HEK293 (cell line): Measurements from ENCODE around the gene DUSP6.

Experiments used
- CTCF ChIA-PET: fragments of 350-600 bp; formaldehyde crosslinking; extraction: SDS; loops from one replicate; lab custom pipeline; 2021; ENCODE audit warnings: antibody characterized with exemption; lab: Yijun Ruan, JAX
- POLR2A ChIA-PET: fragments of 300-600 bp; formaldehyde crosslinking; extraction: SDS; loops from one replicate; lab custom pipeline; 2020; ENCODE audit warnings: antibody characterized with exemption, inconsistent platforms; lab: Yijun Ruan, JAX
- H3K27ac ChIP-seq: fragments of 200-500 bp; sonication (Bioruptor generic); 2 replicates; pipeline ENCODE4 v1.5.1; 2014; ENCODE audit warnings: low read depth, low read length, control low read depth, inconsistent platforms; ENCODE audit errors: extremely low read depth
- H3K36me3 ChIP-seq, 2 experiments: fragments of 200-500 bp in 1 of 2; sonication (Bioruptor generic) in 1 of 2; 1 replicate in 1 of 2; 2 replicates in 1 of 2; pipeline ENCODE4 v1.5.1; 2014 to 2017; ENCODE audit warnings: inconsistent platforms in 2 of 2, low read length in 2 of 2; ENCODE audit not compliant: control insufficient read depth in 2 of 2, insufficient read depth in 1 of 2
- H3K4me1 ChIP-seq: fragments of 200-500 bp; sonication (Bioruptor generic); 2 replicates; pipeline ENCODE4 v1.5.1; 2014; ENCODE audit warnings: mild to moderate bottlenecking, low read length, inconsistent platforms; ENCODE audit not compliant: control insufficient read depth, insufficient read depth
- H3K4me3 ChIP-seq: 2 replicates; pipeline ENCODE4 v1.5.1; 2011; ENCODE audit warnings: low read depth, mild to moderate bottlenecking, control low read depth, low read length, moderate library complexity
- H3K9me3 ChIP-seq: fragments of 200-500 bp; sonication (Bioruptor generic); 2 replicates; pipeline ENCODE4 v1.5.1; 2014; ENCODE audit warnings: low read depth, low read length, inconsistent platforms; ENCODE audit not compliant: control insufficient read depth, insufficient read depth
- ELK4 ChIP-seq: IDR thresholded peaks from 2 replicates; pipeline ENCODE4 v1.6.1; 2011; ENCODE audit warnings: mild to moderate bottlenecking, low read depth, low read length, borderline replicate concordance
- GLI2 ChIP-seq: fragments of 450-650 bp; formaldehyde crosslinking; IDR thresholded peaks from 2 replicates; pipeline ENCODE4; 2017; ENCODE audit warnings: missing biosample characterization, missing genetic modification characterization, low read depth, borderline replicate concordance
- INSM2 ChIP-seq: fragments of 450-650 bp; formaldehyde crosslinking; IDR thresholded peaks from 2 replicates; pipeline ENCODE4 v1.5.1; 2016; ENCODE audit warnings: missing biosample characterization, missing genetic modification characterization
- WT1 ChIP-seq: fragments of 450-650 bp; formaldehyde crosslinking; IDR thresholded peaks from 2 replicates; pipeline ENCODE4 v1.5.1; 2016; ENCODE audit warnings: missing biosample characterization, missing genetic modification characterization
- ZBTB8A ChIP-seq: fragments of 450-650 bp; formaldehyde crosslinking; IDR thresholded peaks from 2 replicates; pipeline ENCODE4 v1.5.1; 2016; ENCODE audit warnings: missing biosample characterization, missing genetic modification characterization
- ZFHX2 ChIP-seq: fragments of 450-650 bp; formaldehyde crosslinking; conservative IDR thresholded peaks from 2 replicates; pipeline ENCODE4 v1.5.1; 2016; ENCODE audit warnings: missing biosample characterization, missing genetic modification characterization
- ZNF292 ChIP-seq: fragments of 450-650 bp; formaldehyde crosslinking; IDR thresholded peaks from 2 replicates; pipeline ENCODE4 v1.5.1; 2016; ENCODE audit warnings: low read depth, missing biosample characterization, missing genetic modification characterization, borderline replicate concordance
- ZNF324 ChIP-seq: fragments of 450-650 bp; formaldehyde crosslinking; IDR thresholded peaks from 2 replicates; pipeline ENCODE4 v1.5.1; 2016; ENCODE audit warnings: missing biosample characterization, missing genetic modification characterization
- ZNF433 ChIP-seq: fragments of 450-650 bp; formaldehyde crosslinking; IDR thresholded peaks from 2 replicates; pipeline ENCODE4 v1.5.1; 2016; ENCODE audit warnings: missing biosample characterization, missing genetic modification characterization, low read depth
- ZNF513 ChIP-seq: fragments of 450-650 bp; IDR thresholded peaks from 2 replicates; pipeline ENCODE4 v1.5.1; 2018; ENCODE audit warnings: missing biosample characterization, missing genetic modification characterization
- ZNF571 ChIP-seq: fragments of 450-650 bp; formaldehyde crosslinking; IDR thresholded peaks from 2 replicates; pipeline ENCODE4 v1.5.0; 2017; ENCODE audit warnings: missing biosample characterization, missing genetic modification characterization
- ZNF621 ChIP-seq: fragments of 450-650 bp; formaldehyde crosslinking; IDR thresholded peaks from 2 replicates; pipeline ENCODE4 v1.5.1; 2017; ENCODE audit warnings: missing biosample characterization, missing genetic modification characterization
- ZNF843 ChIP-seq: fragments of 450-650 bp; formaldehyde crosslinking; IDR thresholded peaks from 2 replicates; pipeline ENCODE4 v1.5.1; 2016; ENCODE audit warnings: missing biosample characterization, missing genetic modification characterization
- ZSCAN23 ChIP-seq: fragments of 450-650 bp; formaldehyde crosslinking; IDR thresholded peaks from 2 replicates; pipeline ENCODE4 v1.5.1; 2016; ENCODE audit warnings: missing biosample characterization, missing genetic modification characterization
- TF ChIP-seq, protein P1 (sequence below): fragments of 450-650 bp; formaldehyde crosslinking; IDR thresholded peaks from 2 replicates; pipeline ENCODE4 v1.5.1; 2017; ENCODE audit warnings: missing biosample characterization, mild to moderate bottlenecking, missing genetic modification characterization, moderate library complexity
- TF ChIP-seq, protein P2 (sequence below): fragments of 450-650 bp; formaldehyde crosslinking; IDR thresholded peaks from 2 replicates; pipeline ENCODE4 v1.5.1; 2016; ENCODE audit warnings: missing biosample characterization, missing genetic modification characterization, borderline replicate concordance
- TF ChIP-seq, protein P3 (sequence below): fragments of 450-650 bp; formaldehyde crosslinking; optimal IDR thresholded peaks from 2 replicates; pipeline ENCODE3; 2016; ENCODE audit warnings: missing biosample characterization, mild to moderate bottlenecking, missing genetic modification characterization

DUSP6 gene

GRCh38 chr12:89401433-89402058 lies 49.2 kb upstream of the DUSP6 start:
- Histone ChIP-seq H3K4me3 (no peak overlapping the region), H3K27ac (no peak overlapping the region), H3K9me3 (no peaks in the 10 kb centered on the region)
- POLR2A ChIA-PET = no interaction called here
- no peak for TF ChIP-seq ELK4
- TF ChIP-seq, protein P1, sequence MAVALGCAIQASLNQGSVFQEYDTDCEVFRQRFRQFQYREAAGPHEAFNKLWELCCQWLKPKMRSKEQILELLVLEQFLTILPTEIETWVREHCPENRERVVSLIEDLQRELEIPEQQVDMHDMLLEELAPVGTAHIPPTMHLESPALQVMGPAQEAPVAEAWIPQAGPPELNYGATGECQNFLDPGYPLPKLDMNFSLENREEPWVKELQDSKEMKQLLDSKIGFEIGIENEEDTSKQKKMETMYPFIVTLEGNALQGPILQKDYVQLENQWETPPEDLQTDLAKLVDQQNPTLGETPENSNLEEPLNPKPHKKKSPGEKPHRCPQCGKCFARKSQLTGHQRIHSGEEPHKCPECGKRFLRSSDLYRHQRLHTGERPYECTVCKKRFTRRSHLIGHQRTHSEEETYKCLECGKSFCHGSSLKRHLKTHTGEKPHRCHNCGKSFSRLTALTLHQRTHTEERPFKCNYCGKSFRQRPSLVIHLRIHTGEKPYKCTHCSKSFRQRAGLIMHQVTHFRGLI (tag by site-specific recombination) = no peak
- no peak for TF ChIP-seq ZNF324 (tag by site-specific recombination)
- no peak for TF ChIP-seq GLI2 (tag by site-specific recombination)
- no peak for TF ChIP-seq ZNF433 (tag by site-specific recombination)
- TF ChIP-seq WT1 (tag by site-specific recombination) = no peak
- no peak for TF ChIP-seq ZNF843 (tag by site-specific recombination)
- TF ChIP-seq, protein P2, sequence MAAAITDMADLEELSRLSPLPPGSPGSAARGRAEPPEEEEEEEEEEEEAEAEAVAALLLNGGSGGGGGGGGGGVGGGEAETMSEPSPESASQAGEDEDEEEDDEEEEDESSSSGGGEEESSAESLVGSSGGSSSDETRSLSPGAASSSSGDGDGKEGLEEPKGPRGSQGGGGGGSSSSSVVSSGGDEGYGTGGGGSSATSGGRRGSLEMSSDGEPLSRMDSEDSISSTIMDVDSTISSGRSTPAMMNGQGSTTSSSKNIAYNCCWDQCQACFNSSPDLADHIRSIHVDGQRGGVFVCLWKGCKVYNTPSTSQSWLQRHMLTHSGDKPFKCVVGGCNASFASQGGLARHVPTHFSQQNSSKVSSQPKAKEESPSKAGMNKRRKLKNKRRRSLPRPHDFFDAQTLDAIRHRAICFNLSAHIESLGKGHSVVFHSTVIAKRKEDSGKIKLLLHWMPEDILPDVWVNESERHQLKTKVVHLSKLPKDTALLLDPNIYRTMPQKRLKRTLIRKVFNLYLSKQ (tag by site-specific recombination) = no peak
- TF ChIP-seq ZNF621 (tag by site-specific recombination) = no peak
- no peak for TF ChIP-seq ZNF571 (tag by site-specific recombination)
- TF ChIP-seq, protein P3, sequence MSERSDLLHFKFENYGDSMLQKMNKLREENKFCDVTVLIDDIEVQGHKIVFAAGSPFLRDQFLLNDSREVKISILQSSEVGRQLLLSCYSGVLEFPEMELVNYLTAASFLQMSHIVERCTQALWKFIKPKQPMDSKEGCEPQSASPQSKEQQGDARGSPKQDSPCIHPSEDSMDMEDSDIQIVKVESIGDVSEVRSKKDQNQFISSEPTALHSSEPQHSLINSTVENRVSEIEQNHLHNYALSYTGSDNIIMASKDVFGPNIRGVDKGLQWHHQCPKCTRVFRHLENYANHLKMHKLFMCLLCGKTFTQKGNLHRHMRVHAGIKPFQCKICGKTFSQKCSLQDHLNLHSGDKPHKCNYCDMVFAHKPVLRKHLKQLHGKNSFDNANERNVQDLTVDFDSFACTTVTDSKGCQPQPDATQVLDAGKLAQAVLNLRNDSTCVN (tag by site-specific recombination) = no peak
- TF ChIP-seq ZSCAN23 = no peak
- no peak for TF ChIP-seq INSM2 (tag by site-specific recombination)
- no peak for TF ChIP-seq ZBTB8A (tag by site-specific recombination)
- no peak for TF ChIP-seq ZFHX2 (tag by site-specific recombination)
- TF ChIP-seq ZNF513 (tag by site-specific recombination) = no peak
- TF ChIP-seq ZNF292 = no peak
- TF ChIP-seq, all 188 proteins: peak for 0
- CTCF ChIA-PET = no interaction called here
- no peaks in the 10 kb centered on the region for H3K4me1 ChIP-seq
- no peaks in the 10 kb centered on the region for H3K36me3 ChIP-seq
